HG03558 (cell line): ENCODE results near the gene CRYGB.
"Not testable (repeated sequence)": the region's sequence is repeated elsewhere in the genome, so short reads cannot be mapped to it uniquely, and the experiment has no call there.

Experiments
- ATAC-seq: cut with Tn5 transposase; IDR thresholded peaks from one replicate; pipeline ENCODE4 v1.9.1; 2021; ENCODE audit warnings: moderate number of reproducible peaks; ENCODE audit not compliant: unreplicated experiment; ENCODE audit errors: extremely low read depth

Gene CRYGB

DNA sequence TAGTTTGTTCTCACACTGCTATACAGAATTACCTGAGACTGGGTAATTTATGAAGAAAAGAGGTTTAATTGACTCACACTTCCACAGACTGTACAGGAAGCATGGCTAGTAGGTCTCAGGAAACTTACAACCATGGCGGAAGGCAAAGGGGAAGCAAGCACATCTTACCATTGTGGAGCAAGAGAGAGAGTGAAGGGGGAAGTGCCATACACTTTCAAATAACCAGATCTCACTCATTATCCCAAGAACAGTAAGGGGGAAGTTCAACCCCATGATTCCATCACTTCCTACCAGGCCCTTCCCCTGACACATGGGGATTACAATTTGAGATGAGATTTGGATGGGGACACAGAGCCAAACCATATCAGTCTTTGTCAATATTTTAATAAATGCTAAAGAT lies 5.0 kb upstream of the CRYGB start:
- ATAC-seq: no peak

DNA sequence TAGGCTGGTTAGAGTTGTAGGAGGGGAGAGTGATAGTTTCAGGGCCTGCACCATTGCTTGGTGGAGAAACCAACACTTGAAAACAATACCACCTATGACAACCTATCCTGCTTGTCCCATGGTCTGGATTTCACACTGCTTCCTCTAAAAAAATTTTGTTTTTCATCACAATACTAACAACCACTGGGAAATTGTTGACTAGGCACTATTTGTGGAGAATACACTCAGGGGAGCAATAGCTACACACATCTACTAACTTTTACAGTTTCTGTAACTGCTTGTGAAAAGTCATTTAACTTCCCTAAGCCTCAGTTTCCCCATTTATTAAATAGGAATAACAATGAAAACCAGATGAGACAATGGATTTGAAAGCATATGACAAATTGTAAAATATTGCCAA lies 4.1 kb upstream of the CRYGB start:
- ATAC-seq: no peak

GRCh38 chr2:208148803-208149202 lies 2.8 kb upstream of the CRYGB start:
- no peak for ATAC-seq

GRCh38 chr2:208147759-208148158 lies 1.8 kb upstream of the CRYGB start:
- no peak for ATAC-seq

- no peak for ATAC-seq
These were observed 1.1 kb upstream of the CRYGB start for GRCh38 chr2:208147008-208147407.

DNA sequence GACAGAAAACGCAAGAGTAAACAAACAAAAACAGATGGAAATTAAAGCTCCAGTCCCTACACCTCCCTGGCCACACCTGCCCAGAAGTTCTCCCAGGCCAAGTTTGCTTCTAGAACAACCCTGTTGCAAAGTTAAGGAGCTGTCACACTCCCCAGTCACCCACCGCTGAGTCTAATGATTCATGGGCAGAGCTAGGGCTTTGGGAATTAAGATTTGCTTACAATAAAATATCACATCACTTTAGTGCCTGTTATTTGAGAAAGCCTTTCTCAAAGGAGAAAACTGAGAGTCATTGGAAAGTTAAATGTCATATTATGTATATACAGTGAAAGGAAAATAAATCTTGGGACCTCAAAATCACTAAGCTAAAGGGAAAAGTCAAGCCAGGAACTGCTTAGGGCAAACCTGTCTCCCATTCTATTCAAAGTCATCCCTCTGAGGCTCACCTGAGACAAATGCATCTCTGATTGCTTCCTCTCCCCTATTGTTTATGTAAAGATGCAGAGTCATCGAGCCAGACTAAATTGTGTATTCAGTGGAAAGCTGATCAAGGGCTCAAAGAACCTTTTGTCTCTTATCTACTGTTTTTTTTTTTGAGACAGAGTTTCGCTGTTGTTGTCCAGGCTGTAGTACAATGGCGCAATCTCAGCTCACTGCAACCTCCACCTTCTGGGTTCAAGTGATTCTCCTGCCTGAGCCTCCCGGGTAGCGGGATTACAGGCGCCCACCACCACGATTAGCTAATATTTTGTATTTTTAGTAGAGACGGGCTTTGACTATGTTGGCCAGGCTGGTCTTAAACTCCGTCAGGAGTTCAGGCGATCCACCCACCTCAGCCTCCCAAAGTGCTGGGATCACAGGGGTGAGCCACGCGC lies 2.8 kb downstream of the CRYGB start:
- ATAC-seq: no peak

DNA sequence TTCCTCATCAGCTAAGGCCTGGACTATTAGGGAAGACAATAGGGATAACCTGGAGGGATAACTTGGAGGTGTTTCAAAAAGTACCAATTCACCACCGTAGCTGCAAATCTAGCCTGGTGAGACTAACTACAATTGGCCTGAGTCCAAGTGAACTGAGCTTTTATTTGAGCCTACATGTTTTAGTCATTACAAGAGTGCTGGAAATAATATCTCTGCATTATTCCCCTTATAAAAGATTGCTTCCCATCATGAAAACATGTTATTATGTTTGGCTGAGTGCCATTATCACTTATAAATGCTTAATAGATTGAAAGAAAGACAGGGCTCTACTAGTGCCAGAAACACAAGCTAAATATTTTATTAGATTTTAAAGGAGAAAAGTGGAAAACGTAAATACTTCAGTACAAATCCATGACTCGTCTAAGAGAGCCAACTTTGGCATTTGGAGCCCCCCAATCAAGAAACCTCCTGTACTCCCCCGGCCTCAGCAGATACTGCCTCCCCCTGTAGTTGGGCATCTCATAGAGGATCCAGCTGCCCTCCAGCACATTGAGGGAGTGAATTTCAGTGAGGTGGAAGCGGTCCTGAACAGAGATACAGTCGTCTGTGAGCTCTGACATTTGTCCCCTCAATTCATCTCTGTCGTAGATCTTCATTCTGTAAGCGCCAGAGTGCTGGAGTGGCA lies 3.6 kb downstream of the CRYGB start:
- ATAC-seq: no peak

GRCh38 chr2:208139447-208139846 lies 6.5 kb downstream of the CRYGB start:
- ATAC-seq: no peak

- ATAC-seq: not testable (repeated sequence)
These were observed 7.6 kb downstream of the CRYGB start for GRCh38 chr2:208138334-208138733.

GRCh38 chr2:208136716-208137094 lies 9.3 kb downstream of the CRYGB start:
- ATAC-seq: no peak

DNA sequence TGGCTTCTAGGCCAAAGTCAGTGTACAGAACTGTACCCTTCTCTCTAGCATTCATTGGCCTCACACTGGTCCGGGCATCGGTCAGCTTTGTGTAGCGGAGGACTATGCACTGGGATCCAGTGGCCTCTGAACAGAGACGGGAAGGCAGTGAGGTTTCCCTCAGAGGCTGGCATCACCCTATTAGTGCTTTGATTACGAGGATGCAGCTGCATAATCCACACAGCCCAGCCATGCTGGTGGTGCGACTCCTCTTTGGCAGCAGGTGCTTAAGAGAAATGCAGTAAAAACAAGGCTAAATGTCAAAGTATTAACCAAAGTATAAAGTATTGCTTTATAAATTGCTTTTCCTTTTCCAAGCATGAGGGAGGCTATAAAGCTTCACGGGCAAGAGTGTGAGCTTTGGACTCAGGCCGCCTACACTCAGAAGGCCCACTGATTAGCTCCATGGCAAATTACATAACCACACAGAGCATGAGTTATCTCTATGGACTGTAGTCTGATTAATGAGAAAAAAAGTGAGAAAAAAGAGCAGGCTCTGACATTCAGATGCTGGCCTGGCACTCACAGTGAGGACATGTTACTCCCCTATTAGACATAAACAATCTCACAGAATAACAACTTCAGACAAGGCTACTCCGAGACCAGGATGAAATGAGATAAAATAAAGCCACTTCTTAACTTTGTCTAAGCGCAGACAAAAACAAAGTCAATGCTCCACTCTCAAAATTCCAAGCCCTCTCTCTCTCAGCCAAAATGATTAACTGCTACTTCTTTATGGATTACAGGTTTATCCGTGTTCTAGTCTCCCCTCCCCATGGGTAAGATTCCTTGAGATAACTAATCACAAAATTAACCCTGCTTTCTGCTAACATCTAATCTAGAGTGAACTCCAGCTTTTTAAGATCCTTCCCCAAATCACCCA lies 9.9 kb downstream of the CRYGB start:
- no peak for ATAC-seq

DNA sequence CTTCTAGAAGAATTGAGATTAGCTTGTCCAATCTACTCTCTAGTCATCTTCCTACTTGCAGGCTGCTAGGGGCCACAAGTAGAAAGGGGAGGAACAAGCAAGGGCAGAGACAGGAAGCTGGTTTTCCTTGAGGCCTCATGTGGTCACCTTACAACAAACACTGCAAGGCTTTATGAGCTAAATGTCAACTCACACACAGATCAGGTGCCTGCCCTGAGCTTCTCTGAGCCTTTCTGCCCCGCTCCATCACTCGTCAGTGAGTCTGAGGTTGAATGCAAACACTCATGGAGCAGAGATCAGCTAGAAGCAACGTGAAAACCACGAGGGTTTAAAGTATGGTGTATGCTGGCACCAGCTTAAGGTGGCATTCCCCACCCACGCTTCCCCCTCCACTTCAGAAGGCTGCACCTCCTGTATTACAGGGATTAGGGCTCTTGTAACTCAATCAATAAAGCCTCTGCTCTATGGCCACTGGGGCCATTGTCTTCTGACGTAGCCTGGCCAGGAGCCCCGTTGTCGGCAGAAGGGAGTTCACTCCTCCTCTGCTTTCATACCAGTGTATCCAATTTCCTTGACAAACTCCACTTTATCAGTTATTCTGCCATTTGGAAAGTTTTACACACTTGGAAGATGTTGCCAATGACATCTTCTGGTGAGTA lies 10.9 kb downstream of the CRYGB start:
- no peak for ATAC-seq

DNA sequence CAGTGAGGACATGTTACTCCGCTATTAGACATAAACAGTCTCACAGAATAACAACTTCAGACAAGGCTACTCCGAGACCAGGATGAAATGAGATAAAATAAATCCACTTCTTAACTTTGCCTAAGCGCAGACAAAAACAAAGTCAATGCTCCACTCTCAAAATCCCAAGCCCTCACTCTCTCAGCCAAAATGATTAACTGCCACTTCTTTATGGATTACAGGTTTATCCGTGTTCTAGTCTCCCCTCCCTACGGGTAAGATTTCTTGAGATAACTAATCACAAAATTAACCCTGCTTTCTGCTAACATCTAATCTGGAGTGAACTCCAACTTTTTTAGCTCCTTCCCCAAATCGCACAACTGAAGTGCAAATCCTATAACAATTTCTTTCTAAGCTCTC lies 15.2 kb downstream of the CRYGB start:
- ATAC-seq: no peak

- ATAC-seq: no peak
These were observed 15.9 kb downstream of the CRYGB start, which contains the start of gene CRYGC for GRCh38 chr2:208129744-208130711. CRYGC (minus strand) TSS chr2:208129828; CDS start chr2:208129792, 36 bp downstream.

DNA sequence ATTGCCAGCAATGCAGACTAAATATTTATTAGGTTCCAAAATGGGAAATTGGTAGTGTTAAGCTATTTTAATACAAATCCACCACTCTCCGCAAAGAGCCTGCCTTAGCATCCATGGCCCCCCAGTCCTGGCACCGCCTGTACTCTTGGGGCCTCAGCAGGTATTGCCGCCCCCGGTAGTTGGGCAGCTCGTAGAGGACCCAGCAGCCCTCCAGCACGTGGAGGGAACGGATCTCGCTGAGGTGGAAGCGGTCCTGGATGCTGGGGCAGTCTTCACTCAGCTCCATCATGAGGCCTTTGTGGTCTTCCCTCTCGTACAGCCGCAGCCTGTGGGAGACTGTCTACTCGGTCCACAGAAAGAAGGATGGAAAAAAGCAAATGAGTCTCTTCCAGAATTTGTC lies 17.8 kb downstream of the CRYGB start:
- no peak for ATAC-seq

GRCh38 chr2:208127090-208127489 lies 18.9 kb downstream of the CRYGB start:
- no peak for ATAC-seq

DNA sequence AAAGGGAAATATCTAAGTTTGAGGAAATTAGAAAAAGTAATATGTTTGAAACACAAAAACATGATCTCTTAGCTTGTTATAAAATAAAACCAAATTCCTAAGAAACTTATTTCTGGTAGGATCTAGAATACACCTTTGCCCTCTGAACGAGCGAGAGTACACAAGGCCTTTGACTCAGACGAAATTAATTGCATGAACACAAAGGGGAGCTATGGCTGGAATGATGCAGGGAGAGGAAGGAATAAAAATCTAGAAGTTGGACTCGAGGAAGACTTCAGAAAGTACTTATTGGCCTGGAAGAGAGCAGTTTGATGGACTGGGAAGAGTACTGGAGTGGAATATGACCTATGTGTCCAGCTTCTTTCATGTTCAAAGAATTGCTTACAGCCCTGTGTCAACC lies 20.7 kb downstream of the CRYGB start:
- no peak for ATAC-seq

DNA sequence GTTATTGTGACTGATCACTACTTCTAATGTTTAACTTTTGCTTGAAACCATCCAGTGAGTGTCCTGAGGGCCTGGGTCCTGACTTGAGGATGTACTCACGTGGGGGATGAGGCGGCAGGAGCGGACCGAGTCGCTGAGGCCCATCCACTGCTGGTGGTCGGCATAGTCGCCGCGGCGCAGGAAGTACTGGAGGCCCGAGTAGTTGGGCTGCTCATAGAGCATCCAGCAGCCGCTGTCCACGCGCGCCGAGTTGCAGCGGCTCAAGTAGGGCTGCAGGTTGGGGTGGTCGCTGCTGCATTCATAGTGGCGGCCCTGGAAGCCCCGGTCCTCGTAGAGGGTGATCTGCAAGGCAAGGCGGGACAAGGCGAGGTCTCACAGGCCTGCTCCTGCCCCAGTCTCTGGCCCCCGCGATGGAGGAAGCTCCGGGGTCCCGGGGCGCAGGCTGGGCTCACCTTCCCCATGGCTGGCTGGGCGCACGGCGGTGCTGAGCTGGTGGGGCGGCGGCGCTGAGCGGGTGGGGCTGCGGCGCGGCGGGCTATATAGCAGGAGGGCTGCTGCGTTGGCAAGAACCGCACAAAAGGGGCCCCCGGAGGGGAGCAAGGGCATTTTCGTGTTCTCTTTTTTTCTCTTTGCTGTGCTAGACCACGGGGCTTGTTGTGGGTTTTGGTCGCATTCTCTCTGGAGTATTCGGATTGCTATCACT lies 21.8 kb downstream of the CRYGB start, which contains the start of gene CRYGD:
Gene CRYGD, minus strand, starts transcription at position 512 of the 703 bp plus-strand sequence. Its CDS starts 51 bp downstream, at position 461.
- not testable (repeated sequence) for ATAC-seq
